OCI-LY1 (cell line): ENCODE measurements around the gene CRABP1.

Experiments
- EZH2 ChIP-seq: fragments of 200-600 bp; sonication (generic), shearing (Covaris generic); IDR thresholded peaks from 2 replicates; pipeline ENCODE4 v1.8.0; 2017; ENCODE audit warnings: borderline replicate concordance, mixed run types, mild to moderate bottlenecking, antibody characterized with exemption, low read length, moderate library complexity, mixed read lengths
- TF ChIP-seq, protein P1 (sequence below): fragments of 200-600 bp; sonication (generic), shearing (Covaris generic); IDR thresholded peaks from 2 replicates; pipeline ENCODE4 v1.5.1; 2017; ENCODE audit warnings: mild to moderate bottlenecking, antibody characterized with exemption, low read length, moderate library complexity, mixed read lengths

DNA sequence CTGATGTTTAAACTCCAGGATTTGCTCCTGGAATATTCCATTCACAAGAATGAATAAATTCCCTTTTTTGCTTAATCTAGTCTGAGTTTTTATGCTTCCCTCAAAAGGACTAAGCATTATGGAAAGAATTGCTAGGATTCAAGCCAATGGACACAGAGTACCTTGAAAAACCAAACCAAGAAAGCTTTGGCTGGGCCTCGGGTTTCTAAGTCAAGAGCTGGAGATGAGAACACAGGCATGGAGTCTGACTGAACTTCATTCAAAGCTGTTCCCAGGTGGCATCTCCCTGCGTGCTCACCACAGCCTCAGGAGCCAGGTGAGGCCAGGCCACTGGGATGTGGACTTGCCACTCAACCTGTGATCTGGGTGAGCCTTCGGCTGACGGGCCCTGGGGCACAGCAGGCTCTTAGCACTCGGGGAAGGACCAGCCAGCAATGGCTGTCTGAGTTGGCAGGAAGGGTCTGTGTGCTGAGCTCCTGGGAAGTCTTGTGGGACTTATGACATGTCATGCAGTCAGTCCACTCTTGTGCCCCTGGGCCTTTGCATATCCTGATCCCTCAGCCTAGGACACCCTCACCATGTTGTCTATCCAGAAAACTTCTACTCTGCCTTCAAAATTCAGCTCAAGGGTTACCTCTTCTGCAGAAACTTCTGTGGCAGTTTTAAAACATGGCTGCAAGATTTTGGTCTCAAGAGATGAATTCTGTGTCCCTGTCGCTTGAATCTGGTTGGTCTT lies 21.8 kb downstream of the CRABP1 start:
- TF ChIP-seq, protein P1, sequence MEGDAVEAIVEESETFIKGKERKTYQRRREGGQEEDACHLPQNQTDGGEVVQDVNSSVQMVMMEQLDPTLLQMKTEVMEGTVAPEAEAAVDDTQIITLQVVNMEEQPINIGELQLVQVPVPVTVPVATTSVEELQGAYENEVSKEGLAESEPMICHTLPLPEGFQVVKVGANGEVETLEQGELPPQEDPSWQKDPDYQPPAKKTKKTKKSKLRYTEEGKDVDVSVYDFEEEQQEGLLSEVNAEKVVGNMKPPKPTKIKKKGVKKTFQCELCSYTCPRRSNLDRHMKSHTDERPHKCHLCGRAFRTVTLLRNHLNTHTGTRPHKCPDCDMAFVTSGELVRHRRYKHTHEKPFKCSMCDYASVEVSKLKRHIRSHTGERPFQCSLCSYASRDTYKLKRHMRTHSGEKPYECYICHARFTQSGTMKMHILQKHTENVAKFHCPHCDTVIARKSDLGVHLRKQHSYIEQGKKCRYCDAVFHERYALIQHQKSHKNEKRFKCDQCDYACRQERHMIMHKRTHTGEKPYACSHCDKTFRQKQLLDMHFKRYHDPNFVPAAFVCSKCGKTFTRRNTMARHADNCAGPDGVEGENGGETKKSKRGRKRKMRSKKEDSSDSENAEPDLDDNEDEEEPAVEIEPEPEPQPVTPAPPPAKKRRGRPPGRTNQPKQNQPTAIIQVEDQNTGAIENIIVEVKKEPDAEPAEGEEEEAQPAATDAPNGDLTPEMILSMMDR, result no peak
- TF ChIP-seq EZH2, result no peak
